ENCODE results near the gene MRLN.
"Not testable (repeated sequence)": the region's sequence is repeated elsewhere in the genome, so short reads cannot be mapped to it uniquely, and the experiment has no call there.

Gene MRLN

DNA sequence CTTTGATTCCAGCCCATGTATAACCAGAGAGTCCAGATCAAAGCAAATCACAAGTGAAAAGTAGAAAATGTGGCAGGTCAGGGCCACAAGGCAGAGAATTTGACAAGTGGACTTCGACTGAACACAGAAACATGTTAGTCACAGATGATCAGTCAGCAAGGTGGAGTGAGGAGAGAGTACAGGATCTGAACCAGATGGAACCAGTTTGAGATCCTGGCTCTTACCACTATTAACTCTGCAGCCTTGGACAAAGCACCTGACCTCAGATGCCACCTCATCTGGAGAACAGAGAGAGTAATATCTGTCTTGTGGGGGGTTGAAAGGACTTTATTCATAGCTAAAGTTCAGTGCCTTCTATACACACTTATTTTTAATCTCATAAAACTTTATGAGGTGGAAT is 4.4 kb downstream of the MRLN start:
- in situ Hi-C loops (cut with MboI; ENCODE audit: low sequenced_read_pairs) = no loop called here

DNA sequence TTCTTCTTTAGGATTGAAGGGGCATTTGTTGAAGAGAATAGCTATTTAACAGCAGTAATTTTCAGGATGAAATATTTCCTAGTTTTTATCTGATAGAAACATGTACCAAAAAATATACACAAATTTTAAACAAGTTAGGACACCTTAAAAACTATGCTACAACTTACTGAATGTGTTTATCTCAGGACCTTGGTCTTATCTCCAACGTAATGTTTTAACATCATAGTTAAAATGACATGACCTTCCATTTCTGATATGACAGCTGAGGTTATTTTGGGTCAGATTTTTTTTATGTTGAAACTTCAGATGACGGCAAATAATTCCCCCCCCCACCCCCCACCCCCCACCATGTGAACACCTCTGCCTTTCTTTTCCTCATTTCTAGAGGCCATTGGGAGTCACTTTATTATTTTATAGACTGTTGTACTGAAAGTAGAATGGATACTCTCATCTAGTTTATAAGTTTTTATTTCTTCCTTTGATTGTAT is 8.0 kb downstream of the MRLN start:
- in situ Hi-C loops (cut with MboI; ENCODE audit: low sequenced_read_pairs) = no loop called here

DNA sequence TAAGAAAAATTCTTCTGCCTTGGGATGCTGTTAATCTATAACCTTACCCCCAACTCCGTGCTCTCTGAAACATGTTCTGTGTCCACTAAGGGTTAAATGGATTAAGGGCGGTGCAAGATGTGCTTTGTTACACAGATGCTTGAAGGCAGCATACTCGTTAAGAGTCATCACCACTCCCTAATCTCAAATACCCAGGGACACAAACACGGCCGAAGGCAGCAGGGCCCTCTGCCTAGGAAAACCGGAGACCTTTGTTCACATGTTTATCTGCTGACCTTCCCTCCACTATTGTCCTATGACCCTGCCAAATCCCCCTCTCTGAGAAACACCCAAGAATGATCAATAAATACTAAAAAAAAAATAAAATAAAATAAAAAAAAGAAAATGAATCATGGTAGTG is 8.5 kb downstream of the MRLN start:
- in situ Hi-C loops (cut with MboI; ENCODE audit: low sequenced_read_pairs) = not testable (repeated sequence)

DNA sequence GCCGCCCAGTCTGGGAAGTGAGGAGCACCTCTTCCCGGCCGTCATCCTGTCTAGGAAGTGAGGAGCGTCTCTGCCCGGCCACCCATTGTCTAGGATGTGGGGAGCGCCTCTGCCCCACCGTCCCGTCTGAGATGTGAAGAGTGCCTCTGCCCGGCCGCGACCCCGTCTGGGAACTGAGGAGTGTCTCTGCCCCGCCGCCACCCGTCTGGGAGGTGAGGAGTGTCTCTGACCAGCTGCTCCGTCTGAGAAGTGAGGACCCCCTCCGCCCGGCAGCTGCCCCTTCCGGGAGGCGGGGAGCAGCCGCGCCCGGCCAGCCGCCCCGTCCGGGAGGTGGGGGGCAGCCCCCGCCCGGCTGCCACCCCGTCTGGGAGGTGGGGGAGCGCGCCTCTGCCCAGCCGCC is 9.1 kb downstream of the MRLN start:
- in situ Hi-C loops (cut with MboI; ENCODE audit: low sequenced_read_pairs) = not testable (repeated sequence)

DNA sequence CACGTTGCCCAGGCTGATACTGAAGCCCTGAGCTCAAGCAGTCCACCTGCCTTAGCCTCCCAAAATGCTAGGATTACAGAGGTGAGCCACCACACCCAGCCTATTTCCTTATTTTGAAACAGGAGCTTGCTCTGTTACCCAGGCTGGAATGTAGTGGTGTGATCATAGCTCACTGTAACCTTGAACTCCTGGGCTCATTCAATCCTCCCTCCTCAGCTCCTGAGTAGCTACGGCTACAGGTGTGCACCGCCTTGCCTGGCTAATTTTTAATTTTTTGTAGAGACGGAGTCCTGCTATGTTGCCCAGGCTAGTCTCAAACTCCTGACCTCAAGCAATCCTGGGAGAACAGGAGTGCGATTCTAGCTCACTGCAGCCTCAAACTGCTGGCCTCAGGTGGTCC is 11.7 kb downstream of the MRLN start:
- in situ Hi-C loops (cut with MboI; ENCODE audit: low sequenced_read_pairs) = no loop called here

DNA sequence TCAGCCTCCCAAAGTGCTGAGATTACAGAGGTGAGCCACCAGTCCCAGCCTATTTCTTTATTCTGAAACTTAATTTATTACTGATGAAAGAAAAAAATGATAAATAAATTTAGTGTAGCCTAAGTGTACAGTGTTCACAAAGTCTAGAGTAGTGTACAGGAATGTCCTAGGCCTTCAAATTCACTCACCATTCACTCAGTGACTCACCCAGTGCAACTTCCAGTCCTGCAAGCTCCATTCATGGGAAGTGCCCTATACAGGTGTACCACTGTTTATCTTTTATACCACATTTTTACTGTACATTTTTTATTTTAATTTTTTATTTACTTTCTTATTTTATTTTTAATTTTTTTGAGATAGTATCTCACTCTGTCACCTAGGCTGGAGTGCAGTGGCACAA is 12.2 kb downstream of the MRLN start:
- in situ Hi-C loops (cut with MboI; ENCODE audit: low sequenced_read_pairs) = no loop called here

DNA sequence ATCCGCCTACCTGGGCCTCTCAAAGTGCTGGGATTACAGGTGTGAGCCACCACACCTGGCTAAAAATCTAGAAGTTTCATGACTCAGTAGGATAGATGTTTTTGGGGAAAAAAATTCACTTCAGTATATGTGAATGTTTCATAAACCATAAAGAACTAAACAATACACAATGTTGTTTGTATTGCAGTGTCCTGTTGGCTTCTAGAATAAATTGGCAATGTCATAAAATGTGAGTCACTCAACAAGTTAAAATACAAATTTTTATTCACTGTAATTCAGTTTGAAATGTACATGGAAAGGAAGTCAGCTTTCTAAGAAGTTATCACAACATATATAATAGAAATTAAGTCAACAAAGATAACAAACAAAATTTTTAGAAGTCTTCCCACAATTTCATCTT is 16.5 kb downstream of the MRLN start:
- in situ Hi-C loops (cut with MboI; ENCODE audit: low sequenced_read_pairs) = no loop called here

DNA sequence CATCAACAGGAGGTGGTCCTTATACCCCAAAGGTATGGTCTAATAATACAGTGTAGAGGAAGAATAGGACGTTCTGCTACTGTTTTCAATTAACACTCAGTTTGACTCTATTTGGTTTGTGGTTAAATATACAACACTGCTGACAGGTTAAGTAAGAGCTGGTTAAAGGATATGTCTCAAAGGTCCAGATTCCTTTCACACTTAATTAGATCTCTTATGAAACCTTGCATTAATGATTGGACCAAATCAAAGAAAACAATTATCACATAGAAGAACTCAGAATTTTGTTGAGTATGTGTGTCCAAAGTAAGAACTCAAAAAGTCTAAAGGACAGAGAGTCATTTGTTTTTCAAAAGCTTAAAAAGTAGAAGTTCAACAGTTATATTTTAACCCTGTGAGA is 18.0 kb downstream of the MRLN start:
- in situ Hi-C loops (cut with MboI; ENCODE audit: low sequenced_read_pairs) = no loop called here

DNA sequence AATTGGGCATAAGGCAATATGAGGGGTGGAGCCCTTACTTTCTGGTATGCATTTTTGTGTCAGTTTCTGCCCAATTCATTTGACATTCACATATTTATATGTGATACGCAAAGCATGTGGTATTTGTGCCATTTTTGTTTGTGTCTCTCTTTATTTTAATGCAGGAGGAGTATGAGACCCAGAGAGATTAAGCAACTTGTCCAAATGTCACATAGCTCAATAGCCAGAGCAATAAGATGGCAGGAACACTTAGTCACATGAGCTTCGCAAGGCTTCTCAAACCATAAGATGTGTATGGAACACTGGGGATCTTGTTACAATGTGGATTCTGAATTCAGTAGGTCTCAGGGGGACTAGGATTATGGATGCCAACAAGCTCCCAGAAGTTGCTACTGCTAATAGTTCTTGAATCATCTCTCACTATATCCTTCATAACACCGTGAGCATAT is 19.2 kb downstream of the MRLN start:
- in situ Hi-C loops (cut with MboI; ENCODE audit: low sequenced_read_pairs) = no loop called here

DNA sequence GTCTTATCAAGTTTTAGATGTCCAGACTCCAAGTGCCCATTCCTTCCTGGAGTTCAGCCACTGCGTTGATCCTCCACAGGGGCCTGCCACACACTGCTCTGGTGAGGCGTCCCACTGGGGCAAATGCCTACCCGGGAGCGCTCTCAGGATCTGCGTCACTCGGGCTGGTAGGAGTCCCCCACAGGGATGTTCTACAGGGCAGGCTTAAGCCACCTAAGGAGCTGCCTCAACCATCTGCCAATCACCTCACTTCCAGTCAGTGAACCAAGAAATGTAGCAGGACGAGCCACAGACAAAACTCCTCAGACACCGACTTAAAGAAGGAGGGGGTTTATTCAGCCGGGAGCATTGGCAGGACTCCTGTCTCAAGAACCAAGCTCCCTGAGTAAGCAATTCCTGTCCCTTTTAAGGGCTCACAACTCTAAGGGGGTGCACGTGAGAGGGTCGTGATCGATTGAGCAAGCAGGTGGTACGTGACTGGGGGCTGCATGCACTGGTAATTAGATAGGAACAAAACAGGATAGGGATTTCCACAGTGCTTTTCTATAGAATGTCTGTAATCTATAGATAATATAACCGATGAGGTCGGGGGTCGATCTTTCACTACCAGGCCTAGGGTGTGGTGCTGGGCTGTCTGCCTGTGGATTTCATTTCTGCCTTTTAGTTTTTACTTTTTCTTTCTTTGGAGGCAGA is 19.8 kb downstream of the MRLN start:
- in situ Hi-C loops (cut with MboI; ENCODE audit: low sequenced_read_pairs) = not testable (repeated sequence)

DNA sequence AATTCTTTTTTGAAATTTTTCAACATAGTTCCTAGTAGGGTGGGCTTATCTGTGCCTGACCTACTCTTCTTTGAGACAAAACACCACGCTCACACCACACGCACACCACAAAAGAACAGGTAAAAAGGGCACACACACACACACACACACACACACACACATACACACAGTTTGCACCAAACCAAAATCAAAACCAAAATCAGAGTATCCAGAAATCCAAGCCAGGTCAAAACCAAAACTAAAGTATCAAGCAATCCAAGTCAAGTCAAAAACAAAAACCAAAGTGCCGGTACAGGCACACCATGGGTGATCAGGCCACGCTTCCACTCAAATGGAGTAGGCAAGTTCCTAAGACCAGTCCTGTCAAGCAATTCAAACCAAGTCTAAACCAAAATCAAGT is 20.4 kb downstream of the MRLN start:
- in situ Hi-C loops (cut with MboI; ENCODE audit: low sequenced_read_pairs) = not testable (repeated sequence)

DNA sequence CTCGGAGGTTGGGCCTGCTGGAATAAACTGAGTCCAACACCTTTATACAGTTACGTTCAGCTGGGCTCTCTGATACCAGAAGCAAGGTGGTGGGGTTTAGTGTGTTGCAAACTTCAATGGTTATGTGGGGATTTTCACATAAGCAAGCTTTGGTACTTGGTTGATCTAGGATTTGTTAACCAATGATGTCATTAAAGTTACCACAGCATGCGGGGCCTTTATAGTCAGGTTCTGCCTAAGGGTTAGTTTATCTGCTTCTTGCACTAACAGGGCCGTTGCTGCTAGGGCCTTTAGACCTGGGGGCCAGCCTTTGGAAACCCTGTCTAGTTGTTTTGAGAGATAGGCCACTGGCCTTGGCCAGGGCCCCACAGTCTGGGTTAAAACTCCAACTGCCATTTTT is 24.1 kb downstream of the MRLN start:
- in situ Hi-C loops (cut with MboI; ENCODE audit: low sequenced_read_pairs) = not testable (repeated sequence)

DNA sequence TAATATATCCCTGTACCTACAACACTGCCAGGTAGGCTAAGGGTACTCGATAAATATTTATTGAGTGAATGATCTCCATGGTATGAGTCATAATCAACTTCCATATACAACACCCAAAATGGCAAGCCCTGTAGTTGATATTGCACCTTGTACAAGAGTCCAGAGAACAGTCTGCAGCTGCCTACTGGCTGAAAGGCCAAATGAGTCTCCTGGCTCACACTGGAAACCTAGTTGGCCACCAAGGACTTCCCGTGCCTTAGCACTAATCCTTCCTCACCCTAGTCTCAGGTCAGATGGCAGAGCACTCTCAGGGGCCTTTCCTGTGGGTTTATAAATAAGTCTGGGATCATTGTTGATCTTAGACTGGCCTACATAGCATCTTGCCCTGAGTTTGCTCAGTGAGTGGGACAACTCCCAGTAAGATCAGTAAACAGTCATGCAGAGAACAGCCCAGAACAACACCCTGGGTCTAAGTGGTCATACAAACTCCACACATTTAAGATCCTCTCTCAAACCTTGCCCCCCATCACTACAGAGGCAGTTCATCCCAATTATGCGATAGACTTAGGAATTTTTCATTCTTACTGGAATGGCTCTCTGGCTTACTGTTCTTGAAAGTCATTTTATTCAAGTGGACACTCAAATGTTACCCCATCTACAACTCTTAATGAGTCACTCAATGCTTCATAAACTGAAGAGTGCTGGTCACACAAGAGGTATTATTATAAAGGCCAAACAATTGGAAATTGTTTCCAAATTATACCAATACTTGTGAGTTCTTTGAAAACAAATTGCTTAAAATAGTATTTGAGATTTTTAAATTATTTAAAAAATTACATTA is 28.9 kb downstream of the MRLN start:
- in situ Hi-C loops (cut with MboI; ENCODE audit: low sequenced_read_pairs) = no loop called here

DNA sequence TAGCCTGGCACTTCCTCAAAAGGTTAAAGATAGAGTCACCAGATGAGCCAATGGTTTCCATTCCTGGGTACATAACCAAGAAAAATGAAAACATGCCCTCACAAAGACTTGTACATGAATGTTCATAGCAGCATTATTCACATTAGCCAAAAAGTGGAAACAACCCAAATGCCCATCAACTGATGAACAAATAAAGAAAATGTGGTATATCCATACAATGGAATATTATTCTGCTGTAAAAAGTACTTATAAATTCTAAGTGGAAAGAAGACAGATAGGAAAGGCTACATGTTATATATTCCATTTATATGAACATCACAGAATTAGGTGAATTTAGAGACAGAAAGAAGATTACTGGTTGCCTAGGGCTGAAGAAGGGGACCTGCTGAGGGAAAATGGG is 32.9 kb downstream of the MRLN start:
- in situ Hi-C loops (cut with MboI; ENCODE audit: low sequenced_read_pairs) = no loop called here

DNA sequence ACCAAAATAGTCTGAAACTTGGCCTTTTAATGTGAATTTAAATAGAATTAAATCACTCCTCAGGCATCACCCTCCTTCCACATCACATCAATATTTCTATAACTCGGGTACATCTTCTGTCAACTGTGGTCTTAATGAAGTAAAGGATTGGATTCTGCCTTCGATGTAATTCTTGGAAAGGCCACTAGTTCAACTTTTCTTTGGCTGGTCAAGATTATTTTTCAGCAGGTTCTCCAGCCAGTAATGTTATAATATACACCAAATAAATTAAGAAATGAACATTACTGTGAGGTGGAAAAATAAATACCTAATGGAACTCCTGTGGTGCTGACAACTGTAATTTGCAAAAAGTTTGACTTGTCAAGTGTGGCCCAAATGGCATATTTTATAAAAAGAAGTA is 33.9 kb downstream of the MRLN start:
- in situ Hi-C loops (cut with MboI; ENCODE audit: low sequenced_read_pairs) = no loop called here

DNA sequence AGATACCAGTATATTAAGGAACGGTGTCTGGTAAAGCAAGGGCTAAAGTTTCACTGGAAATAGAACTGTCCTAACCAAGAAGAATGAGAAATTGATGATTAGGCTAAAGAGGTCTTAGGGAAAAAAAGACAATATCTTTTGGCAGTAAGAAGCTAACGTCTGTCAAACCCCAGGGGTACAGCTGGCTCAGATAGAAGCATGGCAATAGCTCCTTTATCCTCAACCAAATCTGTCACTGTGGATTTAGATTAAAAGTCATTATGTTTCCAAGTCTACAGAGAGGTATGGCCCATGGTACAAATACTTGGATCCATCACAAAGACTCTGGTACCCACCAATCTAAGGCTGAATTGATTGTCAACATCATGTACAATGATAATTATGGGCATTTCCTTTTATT is 35.0 kb downstream of the MRLN start:
- in situ Hi-C loops (cut with MboI; ENCODE audit: low sequenced_read_pairs) = no loop called here

DNA sequence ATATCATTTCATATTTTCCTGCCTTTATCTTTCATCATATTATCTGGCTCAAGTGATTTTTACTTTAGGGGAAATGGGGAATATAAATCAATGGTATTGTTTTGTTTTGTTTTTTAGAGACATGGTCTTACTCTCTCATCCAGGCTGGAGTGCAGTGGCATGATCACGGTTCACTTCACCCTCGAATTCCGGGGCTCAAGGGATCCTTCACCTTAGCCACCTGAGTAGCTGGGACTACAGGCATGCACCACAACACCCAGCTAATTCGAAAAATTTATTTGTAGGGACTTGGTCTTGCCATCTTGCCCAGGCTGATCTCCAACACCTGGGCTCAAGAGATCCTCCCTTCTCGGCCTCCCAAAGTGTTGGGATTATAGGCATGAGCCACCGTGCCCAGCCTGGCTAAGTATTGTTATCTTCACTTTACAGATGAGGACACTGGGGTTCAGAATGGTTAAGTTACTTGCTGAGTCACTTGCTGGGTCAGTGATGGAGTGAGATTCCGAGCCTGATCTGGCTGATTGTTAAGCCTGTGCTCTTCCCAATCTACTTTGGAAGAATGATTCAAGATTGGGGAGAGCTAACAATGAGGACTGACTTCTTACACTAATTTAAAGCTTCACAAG is 39.9 kb downstream of the MRLN start:
- in situ Hi-C loops (cut with MboI; ENCODE audit: low sequenced_read_pairs) = no loop called here

DNA sequence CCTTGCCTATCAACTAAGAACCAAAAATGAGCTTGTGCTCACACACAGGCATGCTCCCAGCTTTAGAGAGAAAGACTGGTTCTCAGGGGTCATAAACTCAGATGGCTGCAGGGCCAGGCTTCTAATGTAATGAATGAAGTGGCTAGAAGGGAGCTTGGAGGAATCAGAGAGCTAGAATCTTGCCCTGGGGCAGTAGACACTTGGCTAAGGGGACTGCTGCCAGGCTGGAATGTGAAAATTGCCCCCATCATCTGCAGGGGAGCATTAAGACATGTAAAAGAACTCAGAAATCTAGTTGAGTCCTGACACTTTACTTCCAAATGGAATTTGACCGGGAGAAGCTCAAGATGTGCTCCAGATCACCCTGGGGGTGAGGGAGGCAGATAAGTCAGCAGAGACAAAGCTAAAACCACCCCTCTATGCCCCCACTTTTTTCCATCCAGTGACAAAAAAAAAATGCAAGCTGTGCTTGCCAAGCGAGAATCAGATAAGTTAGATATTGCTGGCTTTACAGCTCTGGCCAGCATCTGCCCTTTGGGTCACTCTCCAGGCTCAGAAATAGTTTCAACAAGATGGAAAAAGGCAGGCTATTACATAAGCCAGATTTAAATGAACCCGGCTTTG is 41.3 kb downstream of the MRLN start:
- in situ Hi-C loops (cut with MboI; ENCODE audit: low sequenced_read_pairs) = no loop called here

DNA sequence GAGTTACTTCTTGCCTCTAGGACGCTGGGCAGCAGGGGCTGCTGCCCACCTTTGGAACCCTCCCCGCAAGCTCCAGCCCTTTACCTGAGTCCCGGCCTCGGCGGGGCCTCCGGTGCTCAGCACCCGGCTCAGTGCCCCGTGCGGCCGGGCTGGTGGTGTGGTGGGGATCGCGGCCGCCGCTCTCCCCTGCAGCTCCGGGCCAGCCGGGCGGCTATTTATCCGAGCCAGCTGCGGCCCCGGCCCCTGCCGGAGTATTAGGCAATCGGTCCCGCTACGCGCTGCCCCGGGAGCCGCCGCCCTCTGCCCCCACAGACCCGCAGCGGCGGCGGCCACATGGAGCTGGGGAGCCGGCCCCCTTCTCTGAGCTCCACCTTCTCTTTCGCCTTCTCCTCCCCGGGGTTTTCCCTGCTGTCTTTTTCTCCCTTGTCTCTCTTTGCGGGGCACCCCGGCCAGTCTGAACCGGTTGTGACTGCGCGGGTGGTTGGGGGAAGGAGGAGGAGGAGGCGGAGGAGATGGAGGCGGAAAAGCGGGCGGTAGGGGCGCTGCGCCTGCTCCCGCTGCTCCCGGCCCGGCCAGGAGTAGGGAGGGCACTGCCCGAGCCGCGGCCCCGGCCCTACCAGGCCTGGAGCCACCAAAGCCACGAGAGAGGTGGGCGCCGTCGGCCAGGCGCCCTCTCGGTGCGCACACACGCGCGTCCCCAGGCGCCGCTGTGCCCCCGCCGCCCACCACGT is 43.7 kb downstream of the MRLN start, which contains the start of gene SLC16A9:
Gene SLC16A9 (minus strand): TSS at position 456 of the 731 bp plus-strand sequence. CDS start 25,559 bp downstream, outside the sequence.
- in situ Hi-C loops (cut with MboI; ENCODE audit: low sequenced_read_pairs) = no loop called here

DNA sequence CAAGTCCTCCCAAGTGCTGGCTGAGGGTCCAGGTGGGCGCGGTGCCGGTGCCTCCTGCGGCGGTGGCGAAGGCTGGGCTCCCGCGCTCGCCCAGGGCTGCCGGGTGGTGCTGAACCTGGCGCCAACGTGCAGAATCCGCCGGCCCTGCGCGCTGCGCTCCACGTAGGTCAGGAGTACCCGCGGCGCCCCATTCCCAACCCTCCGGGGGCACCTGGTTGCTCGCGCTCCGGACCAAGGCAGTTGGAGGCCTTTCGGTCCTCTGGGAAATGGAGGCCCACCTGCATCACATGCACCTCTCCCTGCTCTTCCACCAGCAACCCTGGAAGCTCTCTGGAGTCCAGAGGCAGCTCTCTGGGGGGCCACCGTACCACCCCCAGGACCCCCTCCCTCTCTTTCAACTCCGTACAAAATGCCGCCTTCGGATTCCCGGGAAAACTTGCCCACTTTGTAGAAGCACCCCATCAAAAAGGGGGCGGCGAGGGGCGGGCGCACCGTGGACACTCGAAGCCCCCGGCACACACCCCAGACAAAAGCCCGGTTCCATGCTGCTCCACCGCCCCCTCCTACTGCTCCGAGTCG is 44.4 kb downstream of the MRLN start:
- in situ Hi-C loops (cut with MboI; ENCODE audit: low sequenced_read_pairs) = no loop called here
